B cell (primary cell): ENCODE data around the gene ZFP37. TPM values are rescaled to one million over a fixed set of nuclear protein-coding genes. Genes with fewer than 3 reads are reported as not detected.

Experiments
- ATAC-seq: fragments of 200-7000 bp; cut with Tn5 transposase; one replicate; pipeline ENCODE4 v1.10.0; 2021; ENCODE audit warnings: low read depth, mild to moderate bottlenecking, moderate number of reproducible peaks, moderate library complexity
- CTCF ChIA-PET: fragments of 350-600 bp; sonication (Branson Sonifier 250); formaldehyde crosslinking; loops from one replicate; lab custom pipeline; 2021; ENCODE audit warnings: antibody characterized with exemption, inconsistent platforms; lab: Charles Lee
- POLR2A ChIA-PET: fragments of 350-600 bp; sonication (Branson Sonifier 250); formaldehyde crosslinking; loops from one replicate; lab custom pipeline; 2021; ENCODE audit warnings: antibody characterized with exemption; lab: Charles Lee
- DNase-seq: peaks from one replicate; pipeline ENCODE4 v3.0.0; 2013
- H2AFZ ChIP-seq: 2 replicates; pipeline ENCODE4 v1.6.1; 2012; ENCODE audit warnings: mild to moderate bottlenecking, low read depth, low read length; ENCODE audit not compliant: insufficient read depth, poor library complexity, severe bottlenecking
- H3K27ac ChIP-seq, 2 donors: 1 replicate in 1 of 2; 2 replicates in 1 of 2; pipeline ENCODE4 v1.5.1; 2012 to 2013; ENCODE audit warnings: low read length in 2 of 2, mild to moderate bottlenecking in 2 of 2, moderate library complexity in 1 of 2
- H3K27me3 ChIP-seq, 4 experiments: fragments of 200-600 bp in 1 of 4; sonication (generic) in 1 of 4; replicated peaks in 1 of 4; 1 replicate in 2 of 4; 2 replicates in 2 of 4; pipeline versions ENCODE4 v1.6.1 to v1.7.0; 2013 to 2016; ENCODE audit warnings: low read length in 3 of 4, mild to moderate bottlenecking in 2 of 4, mixed read lengths in 1 of 4, moderate library complexity in 1 of 4; ENCODE audit not compliant: insufficient read depth in 4 of 4, control insufficient read depth in 3 of 4; ENCODE audit errors: control extremely low read depth in 1 of 4
- H3K36me3 ChIP-seq, 2 experiments: replicated peaks in 1 of 2; 1 replicate in 1 of 2; 2 replicates in 1 of 2; pipeline versions ENCODE4 v1.6.1 to v1.7.1; 2013; ENCODE audit warnings: low read length in 1 of 2; ENCODE audit not compliant: insufficient read depth in 2 of 2, control insufficient read depth in 1 of 2; ENCODE audit errors: control extremely low read depth in 1 of 2, extremely low read depth in 1 of 2
- H3K4me1 ChIP-seq, 2 donors: fragments of 200-600 bp in 1 of 2; sonication (generic) in 1 of 2; 1 replicate in 1 of 2; 2 replicates in 1 of 2; pipeline versions ENCODE4 v1.5.1 to v1.6.1; 2013 to 2017; ENCODE audit warnings: low read length in 2 of 2; ENCODE audit not compliant: control insufficient read depth in 2 of 2, insufficient read depth in 2 of 2
- H3K4me2 ChIP-seq: replicated peaks from 2 replicates; pipeline ENCODE3; 2012; ENCODE audit warnings: mild to moderate bottlenecking, low read depth, low read length; ENCODE audit not compliant: poor library complexity, severe bottlenecking
- H3K4me3 ChIP-seq, 5 experiments: fragments of 200-600 bp in 1 of 5; sonication (generic) in 1 of 5; 1 replicate in 3 of 5; 2 replicates in 2 of 5; pipeline versions ENCODE4 v1.5.1 to v1.7.0; 2011 to 2016; ENCODE audit warnings: low read length in 4 of 5, mild to moderate bottlenecking in 4 of 5, low read depth in 2 of 5, control low read depth in 1 of 5, moderate library complexity in 1 of 5; ENCODE audit not compliant: insufficient read depth in 1 of 5; ENCODE audit errors: control extremely low read depth in 1 of 5, extremely low read depth in 1 of 5
- H3K79me2 ChIP-seq: fragments of 200-600 bp; sonication (generic); one replicate; pipeline ENCODE4 v1.6.0; 2016; ENCODE audit warnings: low read length; ENCODE audit not compliant: control insufficient read depth, insufficient read depth
- H3K9ac ChIP-seq: fragments of 200-600 bp; sonication (generic); 2 replicates; pipeline ENCODE4 v1.6.1; 2017; ENCODE audit warnings: mild to moderate bottlenecking, low read length, moderate library complexity
- H3K9me3 ChIP-seq, 3 donors: one replicate each; pipeline versions ENCODE4 v1.6.1 to v1.7.1; 2013; ENCODE audit warnings: low read length in 2 of 3; ENCODE audit not compliant: control insufficient read depth in 2 of 3, insufficient read depth in 1 of 3; ENCODE audit errors: control extremely low read depth in 1 of 3
- H4K20me1 ChIP-seq: 2 replicates; pipeline ENCODE4 v1.6.0; 2012; ENCODE audit warnings: mild to moderate bottlenecking, low read length; ENCODE audit not compliant: insufficient read depth, control insufficient read depth, poor library complexity, severe bottlenecking
- H3K27ac Mint-ChIP-seq: one replicate; pipeline ENCODE4 v1.8.0; 2021; ENCODE audit warnings: mixed read lengths
- H3K27me3 Mint-ChIP-seq: one replicate; pipeline ENCODE4 v1.8.0; 2021; ENCODE audit warnings: mixed read lengths
- H3K4me1 Mint-ChIP-seq: one replicate; pipeline ENCODE4 v1.8.0; 2021; ENCODE audit warnings: mixed read lengths
- H3K4me3 Mint-ChIP-seq: one replicate; pipeline ENCODE4 v1.8.0; 2021; ENCODE audit warnings: mixed read lengths
- H3K9me3 Mint-ChIP-seq: one replicate; pipeline ENCODE4 v1.8.0; 2022; ENCODE audit warnings: mixed read lengths; ENCODE audit not compliant: insufficient read depth
- EZH2 ChIP-seq: IDR thresholded peaks from 2 replicates; pipeline ENCODE4 v1.6.1; 2012; ENCODE audit warnings: borderline replicate concordance, low read depth, mild to moderate bottlenecking, moderate library complexity, low read length; ENCODE audit not compliant: insufficient read depth, poor library complexity, severe bottlenecking
- WGBS: methylation state at CpG from one replicate; pipeline ENCODE4 v1.1.5; 2013; ENCODE audit warnings: missing lambda C conversion rate; ENCODE audit not compliant: insufficient coverage; 5-methylcytosine and 5-hydroxymethylcytosine counted together
- intact Hi-C: fragments of 100-400 bp; cut with micrococcal nuclease; formaldehyde crosslinking; loops from one replicate; pipeline ENCODE4 v1.10.0; 2022
- polyA plus RNA-seq: library from polyadenylated mRNA; depleted of rRNA; stranded (reverse); fragments of >200 nt; gene quantifications from 2 replicates; pipeline ENCODE4 v1.2.3, GENCODE V29; 2012
- total RNA-seq, 2 donors: library from RNA; stranded (reverse); fragments of 120-200 nt in 1 of 2; gene quantifications; 1 replicate in 1 of 2; 2 replicates in 1 of 2; pipeline versions ENCODE4 v1.2.3 to v1.2.4, GENCODE V29; 2013 to 2022
- TF ChIP-seq, protein P1 (sequence below): fragments of 200-600 bp; IDR thresholded peaks from one replicate; pipeline ENCODE4 v1.8.0; 2022; ENCODE audit warnings: antibody characterized with exemption, mild to moderate bottlenecking

Gene ZFP37
- total and polyA plus RNA-seq, 2 donors (not counting 1 experiment from before 2014, with no cell fraction given): 0.42 to 4.0 TPM

DNA sequence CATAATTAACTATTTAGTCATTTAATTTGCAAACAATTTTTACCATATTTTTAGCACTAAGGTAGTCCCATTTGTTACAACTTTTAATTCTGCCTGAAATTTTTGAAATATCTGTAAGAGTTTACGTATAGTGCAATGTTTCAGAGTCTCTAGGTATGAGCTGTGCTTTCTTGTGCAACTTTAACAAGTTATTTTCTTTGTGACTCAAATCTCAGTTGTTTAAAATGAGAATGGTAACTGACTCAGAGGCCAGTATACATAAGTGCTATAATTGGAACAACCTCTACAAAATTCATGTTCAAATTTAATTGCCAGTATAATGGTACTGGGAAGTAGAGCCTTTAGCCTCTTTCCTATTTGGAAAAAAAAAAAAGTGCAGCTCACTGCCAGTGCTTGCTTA is 30.3 kb downstream of the ZFP37 start:
- H3K4me3 Mint-ChIP-seq: no peak overlapping the region
- ChIA-PET CTCF (no interaction called here), POLR2A (no interaction called here)
- H3K27me3 ChIP-seq: peaks cover 0 to 3% (median 0%) of the 10 kb centered on the region in 4 experiments
- peaks cover 5% of the 10 kb centered on the region for H3K27me3 Mint-ChIP-seq
- intact Hi-C loops: no loop called here
- H3K36me3 ChIP-seq: no peaks in the 10 kb centered on the region
- no peaks in the 10 kb centered on the region for H3K4me1 Mint-ChIP-seq
- H3K4me1 ChIP-seq: no peaks in the 10 kb centered on the region
- peaks cover 13 to 20% (median 18%) of the 10 kb centered on the region in 3 donors for H3K9me3 ChIP-seq
- H2AFZ ChIP-seq: no peak overlapping the region
- H3K9ac ChIP-seq: no peak overlapping the region
- no peak overlapping the region for H3K4me2 ChIP-seq
- no peak for ATAC-seq
- H3K79me2 ChIP-seq: no peaks in the 10 kb centered on the region
- TF ChIP-seq EZH2: no peak
- TF ChIP-seq, protein P1, sequence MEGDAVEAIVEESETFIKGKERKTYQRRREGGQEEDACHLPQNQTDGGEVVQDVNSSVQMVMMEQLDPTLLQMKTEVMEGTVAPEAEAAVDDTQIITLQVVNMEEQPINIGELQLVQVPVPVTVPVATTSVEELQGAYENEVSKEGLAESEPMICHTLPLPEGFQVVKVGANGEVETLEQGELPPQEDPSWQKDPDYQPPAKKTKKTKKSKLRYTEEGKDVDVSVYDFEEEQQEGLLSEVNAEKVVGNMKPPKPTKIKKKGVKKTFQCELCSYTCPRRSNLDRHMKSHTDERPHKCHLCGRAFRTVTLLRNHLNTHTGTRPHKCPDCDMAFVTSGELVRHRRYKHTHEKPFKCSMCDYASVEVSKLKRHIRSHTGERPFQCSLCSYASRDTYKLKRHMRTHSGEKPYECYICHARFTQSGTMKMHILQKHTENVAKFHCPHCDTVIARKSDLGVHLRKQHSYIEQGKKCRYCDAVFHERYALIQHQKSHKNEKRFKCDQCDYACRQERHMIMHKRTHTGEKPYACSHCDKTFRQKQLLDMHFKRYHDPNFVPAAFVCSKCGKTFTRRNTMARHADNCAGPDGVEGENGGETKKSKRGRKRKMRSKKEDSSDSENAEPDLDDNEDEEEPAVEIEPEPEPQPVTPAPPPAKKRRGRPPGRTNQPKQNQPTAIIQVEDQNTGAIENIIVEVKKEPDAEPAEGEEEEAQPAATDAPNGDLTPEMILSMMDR: no peak
- no peaks in the 10 kb centered on the region for H4K20me1 ChIP-seq
- H3K27ac Mint-ChIP-seq: no peak overlapping the region
- H3K27ac ChIP-seq: no peak overlapping the region
- no CpG with 5 or more reads among the region's 1 CpG for WGBS
- H3K4me3 ChIP-seq: no peak overlapping the region
- peaks cover 17% of the 10 kb centered on the region for H3K9me3 Mint-ChIP-seq
- no peak for DNase-seq

GRCh38 chr9:113018247-113018646 is 38.3 kb downstream of the ZFP37 start:
- no peaks in the 10 kb centered on the region for H3K36me3 ChIP-seq
- peaks cover 22% of the 10 kb centered on the region for H3K9me3 Mint-ChIP-seq
- POLR2A ChIA-PET: no interaction called here
- H3K4me3 Mint-ChIP-seq: no peak overlapping the region
- no peaks in the 10 kb centered on the region for H3K4me1 ChIP-seq
- no peak overlapping the region for H3K9ac ChIP-seq
- H3K9me3 ChIP-seq: peaks cover 5 to 27% (median 22%) of the 10 kb centered on the region in 3 donors
- H3K4me2 ChIP-seq: no peak overlapping the region
- no CpG with 5 or more reads among the region's 3 CpGs for WGBS
- TF ChIP-seq EZH2: no peak
- TF ChIP-seq, protein P1: no peak
- no peak for DNase-seq
- no peaks in the 10 kb centered on the region for H3K4me1 Mint-ChIP-seq
- H3K27ac Mint-ChIP-seq: no peak overlapping the region
- H3K79me2 ChIP-seq: no peaks in the 10 kb centered on the region
- H3K27me3 ChIP-seq: no peaks in the 10 kb centered on the region
- no peaks in the 10 kb centered on the region for H4K20me1 ChIP-seq
- CTCF ChIA-PET: no interaction called here
- no peak overlapping the region for H2AFZ ChIP-seq
- intact Hi-C loops: no loop called here
- H3K27ac ChIP-seq: no peak overlapping the region
- peaks cover 7% of the 10 kb centered on the region for H3K27me3 Mint-ChIP-seq
- ATAC-seq: no peak
- no peak overlapping the region for H3K4me3 ChIP-seq
